H1 (cell line): ENCODE measurements around the gene CRABP1. TPM values are rescaled to one million over a fixed set of nuclear protein-coding genes. Genes with fewer than 3 reads are reported as not detected.

Source experiments
- CTCF ChIA-PET: fragments of 300-600 bp; sonication (Branson Sonifier 250); formaldehyde crosslinking; loops from one replicate; lab custom pipeline; 2021; ENCODE audit not compliant: partially characterized antibody; lab: Charles Lee
- POLR2A ChIA-PET: fragments of 300-600 bp; sonication (Branson Sonifier 250); formaldehyde crosslinking; loops from one replicate; lab custom pipeline; 2021; ENCODE audit warnings: inconsistent platforms; ENCODE audit not compliant: partially characterized antibody; lab: Charles Lee
- DNase-seq, 2 experiments: peaks; one replicate each; pipeline versions ENCODE4 v3.0.0 to v3.0.0-alpha.2; 2010 to 2022; ENCODE audit warnings: low spot score in 2 of 2, low read depth in 1 of 2, mixed read lengths in 1 of 2
- FAIRE-seq: peaks from 2 replicates; lab custom pipeline; 2011; peaks lifted over from hg19 to GRCh38; lab: Jason Lieb, UNC
- H2AFZ ChIP-seq: 2 replicates; pipeline ENCODE4 v1.8.1; 2012; ENCODE audit warnings: low read length, inconsistent platforms
- H2AK5ac ChIP-seq: 2 replicates; pipeline ENCODE4 v1.6.1; 2013; ENCODE audit warnings: low read depth, low read length
- H2BK120ac ChIP-seq: replicated peaks from 2 replicates; pipeline ENCODE3; 2013; ENCODE audit warnings: low read depth, low read length, inconsistent platforms
- H2BK12ac ChIP-seq: 2 replicates; pipeline ENCODE4 v1.6.1; 2013; ENCODE audit warnings: low read depth, low read length
- H2BK15ac ChIP-seq: 2 replicates; pipeline ENCODE4 v1.6.1; 2013; ENCODE audit warnings: low read length
- H2BK20ac ChIP-seq: 2 replicates; pipeline ENCODE4 v1.6.1; 2013; ENCODE audit warnings: low read length
- H2BK5ac ChIP-seq: 2 replicates; pipeline ENCODE4 v1.6.1; 2013; ENCODE audit warnings: low read depth, low read length
- H3K14ac ChIP-seq: 2 replicates; pipeline ENCODE4 v1.6.1; 2013; ENCODE audit warnings: inconsistent platforms; ENCODE audit not compliant: insufficient read length
- H3K18ac ChIP-seq: 2 replicates; pipeline ENCODE4 v1.6.1; 2013; ENCODE audit warnings: low read length; ENCODE audit errors: extremely low read depth
- H3K23ac ChIP-seq: 2 replicates; pipeline ENCODE4 v1.6.1; 2013; ENCODE audit warnings: inconsistent platforms; ENCODE audit not compliant: insufficient read length
- H3K23me2 ChIP-seq: 2 replicates; pipeline ENCODE4 v1.6.1; 2013; ENCODE audit warnings: low read depth, low read length
- H3K27ac ChIP-seq: 2 replicates; pipeline ENCODE4 v1.6.1; 2011; ENCODE audit warnings: low read depth, low read length, inconsistent platforms
- H3K27me3 ChIP-seq, 4 experiments: replicated peaks in 1 of 4; 1 replicate in 1 of 4; 2 replicates in 3 of 4; pipeline versions ENCODE4 v1.6.1 to v1.8.1; 2011 to 2013; ENCODE audit warnings: low read length in 3 of 4, mild to moderate bottlenecking in 3 of 4, inconsistent platforms in 2 of 4, mixed read lengths in 2 of 4, moderate library complexity in 1 of 4; ENCODE audit not compliant: control insufficient read depth in 3 of 4, insufficient read depth in 3 of 4; ENCODE audit errors: extremely low read depth in 1 of 4
- H3K36me3 ChIP-seq, 4 experiments: 2 replicates each; pipeline versions ENCODE4 v1.6.1 to v1.8.1; 2011 to 2013; ENCODE audit warnings: mild to moderate bottlenecking in 4 of 4, low read length in 3 of 4, moderate library complexity in 2 of 4, control low read depth in 1 of 4, inconsistent platforms in 1 of 4; ENCODE audit not compliant: insufficient read depth in 4 of 4, control insufficient read depth in 2 of 4
- H3K4ac ChIP-seq: replicated peaks from 2 replicates; pipeline ENCODE3; 2013; ENCODE audit warnings: low read length, low read depth, mixed read lengths, inconsistent platforms; ENCODE audit not compliant: insufficient read length
- H3K4me1 ChIP-seq, 4 experiments: replicated peaks in 1 of 4; 1 replicate in 1 of 4; 2 replicates in 3 of 4; pipeline versions ENCODE4 v1.6.1 to v1.8.1; 2011 to 2013; ENCODE audit warnings: low read length in 3 of 4, inconsistent platforms in 2 of 4, mixed read lengths in 1 of 4; ENCODE audit not compliant: insufficient read depth in 4 of 4, control insufficient read depth in 3 of 4
- H3K4me2 ChIP-seq, 2 experiments: 2 replicates each; pipeline versions ENCODE4 v1.6.1 to v1.8.1; 2011 to 2013; ENCODE audit warnings: low read depth in 2 of 2, low read length in 2 of 2, control low read depth in 1 of 2, inconsistent platforms in 1 of 2, mild to moderate bottlenecking in 1 of 2; ENCODE audit not compliant: insufficient read depth in 1 of 2
- H3K4me3 ChIP-seq, 4 experiments: fragments of 200-600, 300-600 bp in 1 of 4; sonication (generic), shearing (Covaris generic), sonication (Bioruptor Twin) in 1 of 4; 2 replicates each; pipeline versions ENCODE4 v1.5.1 to v1.8.1; 2011 to 2016; ENCODE audit warnings: low read length in 4 of 4, low read depth in 3 of 4, control low read depth in 2 of 4, inconsistent platforms in 2 of 4, mild to moderate bottlenecking in 2 of 4, mixed read lengths in 1 of 4, moderate library complexity in 1 of 4; ENCODE audit not compliant: insufficient read depth in 2 of 4; ENCODE audit errors: extremely low read depth in 1 of 4
- H3K56ac ChIP-seq: replicated peaks from 2 replicates; pipeline ENCODE3; 2013; ENCODE audit warnings: low read depth, mild to moderate bottlenecking, mixed read lengths, low read length, inconsistent platforms; ENCODE audit not compliant: insufficient read length
- H3K79me1 ChIP-seq: 2 replicates; pipeline ENCODE4 v1.6.1; 2013; ENCODE audit warnings: low read depth, low read length, control low read depth
- H3K79me2 ChIP-seq, 2 experiments: 2 replicates each; pipeline versions ENCODE4 v1.6.1 to v1.8.1; 2012 to 2013; ENCODE audit warnings: low read length in 2 of 2, mild to moderate bottlenecking in 2 of 2, inconsistent platforms in 1 of 2; ENCODE audit not compliant: insufficient read depth in 2 of 2, control insufficient read depth in 1 of 2
- H3K9ac ChIP-seq, 4 experiments: replicated peaks in 1 of 4; 1 replicate in 1 of 4; 2 replicates in 3 of 4; pipeline versions ENCODE4 v1.6.1 to v1.8.1; 2011 to 2013; ENCODE audit warnings: low read depth in 3 of 4, low read length in 3 of 4, control low read depth in 2 of 4, mild to moderate bottlenecking in 2 of 4, moderate library complexity in 2 of 4, inconsistent platforms in 1 of 4; ENCODE audit errors: extremely low read depth in 1 of 4
- H3K9me3 ChIP-seq, 2 experiments: 2 replicates each; pipeline versions ENCODE4 v1.6.1 to v1.8.1; 2012 to 2013; ENCODE audit warnings: mild to moderate bottlenecking in 2 of 2, moderate library complexity in 2 of 2, control low read depth in 1 of 2, inconsistent platforms in 1 of 2, low read depth in 1 of 2, low read length in 1 of 2, mixed read lengths in 1 of 2; ENCODE audit not compliant: insufficient read depth in 2 of 2
- H4K20me1 ChIP-seq, 2 experiments: replicated peaks in 1 of 2; 2 replicates each; pipeline versions ENCODE3 to v1.8.1; 2011 to 2013; ENCODE audit warnings: inconsistent platforms in 2 of 2, low read length in 2 of 2, mild to moderate bottlenecking in 1 of 2; ENCODE audit not compliant: insufficient read depth in 2 of 2, control insufficient read depth in 1 of 2
- H4K5ac ChIP-seq: 2 replicates; pipeline ENCODE4 v1.6.1; 2013; ENCODE audit warnings: low read length, low read depth, mixed read lengths, inconsistent platforms; ENCODE audit not compliant: insufficient read length
- H4K8ac ChIP-seq: 2 replicates; pipeline ENCODE4 v1.8.0; 2013; ENCODE audit warnings: mild to moderate bottlenecking, moderate library complexity, low read length, inconsistent platforms; ENCODE audit not compliant: insufficient read depth; ENCODE audit errors: extremely low read depth
- H4K91ac ChIP-seq: replicated peaks from 2 replicates; pipeline ENCODE3; 2013; ENCODE audit warnings: low read length, mixed read lengths, inconsistent platforms; ENCODE audit not compliant: insufficient read length
- BACH1 ChIP-seq: IDR thresholded peaks from 2 replicates; pipeline ENCODE4 v1.6.1; 2012; ENCODE audit warnings: low read length, improper control_type of control experiment
- CBX8 ChIP-seq: fragments of 300-800, 300-1000 bp; sonication (generic); IDR thresholded peaks from 2 replicates; pipeline ENCODE4 v1.7.1; 2016; ENCODE audit warnings: low read depth, low read length, borderline replicate concordance
- EP300 ChIP-seq, 2 experiments: IDR thresholded peaks; 1 replicate in 1 of 2; 2 replicates in 1 of 2; pipeline ENCODE4 v1.6.1; 2011 to 2012; ENCODE audit warnings: low read depth in 2 of 2, low read length in 2 of 2, mild to moderate bottlenecking in 2 of 2, borderline replicate concordance in 1 of 2, inconsistent platforms in 1 of 2, moderate library complexity in 1 of 2
- GABPA ChIP-seq: IDR thresholded peaks from 2 replicates; pipeline ENCODE4 v1.6.1; 2011; ENCODE audit warnings: mild to moderate bottlenecking, low read length, moderate library complexity, borderline replicate concordance; ENCODE audit not compliant: insufficient read depth
- HDAC2 ChIP-seq, 2 experiments: fragments of 300-600 bp in 1 of 2; sonication (generic) in 1 of 2; IDR thresholded peaks; 2 replicates each; pipeline ENCODE4 v1.6.1; 2011 to 2012; ENCODE audit warnings: low read depth in 2 of 2, low read length in 2 of 2, mild to moderate bottlenecking in 2 of 2, moderate library complexity in 2 of 2, borderline replicate concordance in 1 of 2, inconsistent platforms in 1 of 2
- NRF1 ChIP-seq: IDR thresholded peaks from 2 replicates; pipeline ENCODE4 v1.6.1; 2011; ENCODE audit warnings: mild to moderate bottlenecking, low read depth, low read length, improper control_type of control experiment
- SIRT6 ChIP-seq: IDR thresholded peaks from one replicate; pipeline ENCODE4 v1.7.1; 2012; ENCODE audit warnings: low read length, inconsistent platforms
- SIX5 ChIP-seq: IDR thresholded peaks from 2 replicates; pipeline ENCODE4 v1.6.1; 2011; ENCODE audit warnings: mild to moderate bottlenecking, low read depth, low read length
- TCF12 ChIP-seq: IDR thresholded peaks from 2 replicates; pipeline ENCODE4 v1.6.1; 2011; ENCODE audit warnings: low read depth, mild to moderate bottlenecking, low read length
- YY1 ChIP-seq: IDR thresholded peaks from 2 replicates; pipeline ENCODE4 v1.6.1; 2011; ENCODE audit warnings: low read depth, mild to moderate bottlenecking, low read length
- WGBS, 2 experiments: shearing (Covaris generic) in 1 of 2; methylation state at CpG; one replicate each; pipeline versions ENCODE4 v1.1.6 to v1.1.7; 2013 to 2015; ENCODE audit warnings: low lambda C conversion rate in 2 of 2, mixed read lengths in 2 of 2, inconsistent platforms in 1 of 2, low coverage in 1 of 2, missing lambda C conversion rate in 1 of 2; ENCODE audit not compliant: insufficient replicate concordance in 2 of 2, insufficient coverage in 1 of 2, insufficient read length in 1 of 2; ENCODE audit errors: extremely low coverage in 1 of 2, missing lambda C conversion rate in 1 of 2; 5-methylcytosine and 5-hydroxymethylcytosine counted together
- polyA plus RNA-seq, 7 experiments: library from polyadenylated mRNA; depleted of rRNA in 3 of 7; stranded (reverse) in 5 of 7; unstranded in 2 of 7; fragments of >200 nt in 5 of 7; fragments of 200-250 nt in 2 of 7; gene quantifications; 1 replicate in 5 of 7; 2 replicates in 1 of 7; 4 replicates in 1 of 7; pipeline versions ENCODE4 v1.2.1 to v1.2.3, GENCODE V29; 2011 to 2013; ENCODE audit warnings: missing spikeins in 2 of 7, mixed read lengths in 2 of 7
- total RNA-seq: library from RNA; stranded (reverse); fragmentation: NEBNext Ultra II Directional; extraction: Animal tissue kit (Norgen Biotek cat#: 25700); gene quantifications from 2 replicates; pipeline ENCODE4 v1.2.1, GENCODE V29; 2021

The CRABP1 gene
- total and polyA plus RNA-seq, 2 of the 8 experiments (the other 6 are each of a cell fraction or from before 2014, with no cell fraction given): 385 to 655 TPM

DNA sequence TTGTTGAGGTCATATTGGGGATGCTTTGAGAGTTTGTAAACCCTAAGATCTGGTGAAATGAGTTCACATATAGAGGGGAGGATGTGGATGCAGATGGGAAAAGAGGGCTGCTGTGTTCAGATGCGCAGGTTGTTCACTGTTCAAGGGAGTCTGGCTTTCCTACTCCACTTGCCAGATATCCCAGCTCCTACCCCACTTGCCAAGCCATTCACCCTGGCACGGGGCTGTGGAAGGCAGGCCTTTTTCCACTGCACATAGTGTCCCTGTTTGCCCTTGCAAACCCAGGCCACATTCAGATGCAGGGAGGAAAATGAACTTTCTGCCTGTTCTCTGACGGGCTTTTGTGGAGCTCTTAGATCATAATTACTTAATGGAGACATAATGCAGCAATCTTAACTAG lies 29.0 kb downstream of the CRABP1 start:
- Histone ChIP-seq H3K4me2 (no peak overlapping the region), H3K79me1 (no peaks in the 10 kb centered on the region), H3K79me2 (no peaks in the 10 kb centered on the region), H2BK12ac (no peak overlapping the region), H4K91ac (no peak overlapping the region), H3K4ac (no peak overlapping the region), H3K18ac (no peak overlapping the region), H3K4me1 (peaks cover 0 to 8% (median 5%) of the 10 kb centered on the region in 4 experiments; a peak in 5 of 7 replicates), H3K9ac (no peak overlapping the region), H4K5ac (no peak overlapping the region), H3K27ac (no peak overlapping the region), H3K14ac (no peak overlapping the region), H4K20me1 (no peaks in the 10 kb centered on the region), H3K4me3 (no peak overlapping the region), H2BK20ac (no peak overlapping the region), H3K9me3 (no peaks in the 10 kb centered on the region), H3K36me3 (no peaks in the 10 kb centered on the region), H2BK5ac (no peak overlapping the region), H2AFZ (no peak overlapping the region), H3K23ac (no peak overlapping the region), H3K27me3 (no peaks in the 10 kb centered on the region), H2AK5ac (no peak overlapping the region), H3K23me2 (no peaks in the 10 kb centered on the region), H2BK15ac (no peak overlapping the region), H4K8ac (no peak overlapping the region), H3K56ac (no peak overlapping the region), H2BK120ac (no peak overlapping the region)
- DNase-seq (no peak), FAIRE-seq (no peak)
- ChIA-PET CTCF (interaction anchor here (0.7 to 2.5 kb wide), 5 partner anchors 14 to 65 kb away, joined by 3 to 8 read pairs (median 3); no protein-coding TSS in a partner anchor), POLR2A (interaction anchor here (0.8 to 1.9 kb wide), 4 partner anchors 12 to 70 kb away, joined by 3 to 5 read pairs (median 4); no protein-coding TSS in a partner anchor)
- 90% methylated on average over 3 of the region's 3 CpGs; no CpG with 5 or more reads in 1 of the 2 experiments for WGBS, 2 experiments
- TF ChIP-seq YY1 (no peak), EP300 (IDR thresholded peaks at IDR 0.05; ENCODE audit: borderline replicate concordance in 1 of 2, low read depth in 2 of 2, low read length in 2 of 2) (no peak), BACH1 (no peak), SIX5 (no peak), CBX8 (no peak), HDAC2 (IDR thresholded peaks at IDR 0.05; ENCODE audit: borderline replicate concordance in 1 of 2, low read depth in 2 of 2, low read length in 2 of 2) (no peak), GABPA (no peak), TCF12 (no peak), NRF1 (no peak), SIRT6 (no peak)
